Ishikawa (cell line): Measurements from ENCODE around the gene LTA.

Experiments used
- EP300 ChIP-seq: IDR thresholded peaks from 2 replicates; pipeline ENCODE4 v1.6.1; 2012; ENCODE audit warnings: borderline replicate concordance
- RAD21 ChIP-seq: IDR thresholded peaks from 2 replicates; pipeline ENCODE4 v1.6.1; 2012; ENCODE audit warnings: low read depth
- TCF12 ChIP-seq: IDR thresholded peaks from 2 replicates; pipeline ENCODE4 v1.6.1; 2012; ENCODE audit warnings: low read depth
- TEAD4 ChIP-seq: IDR thresholded peaks from 2 replicates; pipeline ENCODE4 v1.6.1; 2012
- YY1 ChIP-seq: IDR thresholded peaks from 2 replicates; pipeline ENCODE4 v1.6.1; 2012; ENCODE audit warnings: low read depth
- TF ChIP-seq, protein P1 (sequence below): IDR thresholded peaks from 2 replicates; pipeline ENCODE4 v1.6.1; 2012; ENCODE audit warnings: low read depth, mild to moderate bottlenecking

DNA sequence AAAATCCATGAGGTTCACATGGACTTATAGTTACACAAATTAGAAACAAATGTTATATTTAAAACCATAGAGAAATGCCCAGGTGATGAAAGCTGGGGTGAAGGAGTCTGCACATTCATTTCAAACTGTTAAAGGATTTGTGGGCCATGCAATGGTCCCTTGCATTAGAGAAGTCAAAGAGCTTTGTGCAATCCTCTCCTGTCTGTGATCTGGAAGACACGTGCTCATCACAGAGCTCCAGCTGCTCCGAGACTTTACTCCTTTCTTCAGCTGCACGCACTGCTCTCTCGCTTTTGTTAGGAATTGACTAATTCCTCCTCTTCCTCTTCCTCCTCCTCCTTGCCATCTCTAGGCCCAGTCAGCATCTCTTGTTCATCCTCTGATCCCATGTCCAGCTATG, 38.9 kb downstream of the LTA start:
- TF ChIP-seq, protein P1, sequence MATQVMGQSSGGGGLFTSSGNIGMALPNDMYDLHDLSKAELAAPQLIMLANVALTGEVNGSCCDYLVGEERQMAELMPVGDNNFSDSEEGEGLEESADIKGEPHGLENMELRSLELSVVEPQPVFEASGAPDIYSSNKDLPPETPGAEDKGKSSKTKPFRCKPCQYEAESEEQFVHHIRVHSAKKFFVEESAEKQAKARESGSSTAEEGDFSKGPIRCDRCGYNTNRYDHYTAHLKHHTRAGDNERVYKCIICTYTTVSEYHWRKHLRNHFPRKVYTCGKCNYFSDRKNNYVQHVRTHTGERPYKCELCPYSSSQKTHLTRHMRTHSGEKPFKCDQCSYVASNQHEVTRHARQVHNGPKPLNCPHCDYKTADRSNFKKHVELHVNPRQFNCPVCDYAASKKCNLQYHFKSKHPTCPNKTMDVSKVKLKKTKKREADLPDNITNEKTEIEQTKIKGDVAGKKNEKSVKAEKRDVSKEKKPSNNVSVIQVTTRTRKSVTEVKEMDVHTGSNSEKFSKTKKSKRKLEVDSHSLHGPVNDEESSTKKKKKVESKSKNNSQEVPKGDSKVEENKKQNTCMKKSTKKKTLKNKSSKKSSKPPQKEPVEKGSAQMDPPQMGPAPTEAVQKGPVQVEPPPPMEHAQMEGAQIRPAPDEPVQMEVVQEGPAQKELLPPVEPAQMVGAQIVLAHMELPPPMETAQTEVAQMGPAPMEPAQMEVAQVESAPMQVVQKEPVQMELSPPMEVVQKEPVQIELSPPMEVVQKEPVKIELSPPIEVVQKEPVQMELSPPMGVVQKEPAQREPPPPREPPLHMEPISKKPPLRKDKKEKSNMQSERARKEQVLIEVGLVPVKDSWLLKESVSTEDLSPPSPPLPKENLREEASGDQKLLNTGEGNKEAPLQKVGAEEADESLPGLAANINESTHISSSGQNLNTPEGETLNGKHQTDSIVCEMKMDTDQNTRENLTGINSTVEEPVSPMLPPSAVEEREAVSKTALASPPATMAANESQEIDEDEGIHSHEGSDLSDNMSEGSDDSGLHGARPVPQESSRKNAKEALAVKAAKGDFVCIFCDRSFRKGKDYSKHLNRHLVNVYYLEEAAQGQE = no peak
- no peak for TF ChIP-seq TCF12
- no peak for TF ChIP-seq EP300
- no peak for TF ChIP-seq YY1
- TF ChIP-seq TEAD4 = no peak
- no peak for TF ChIP-seq RAD21
